Stimulated activated CD8-positive, alpha-beta memory T cell treated with anti-CD3 and anti-CD28 coated beads, Interleukin-2, amount 100 ng/mL, for 1 hour (primary cell): ENCODE results near the gene GEMIN2.
A peak's percentile ranks its signal among the peaks of the same experiment; 100 is the strongest.
"Not testable (repeated sequence)": the region's sequence is repeated elsewhere in the genome, so short reads cannot be mapped to it uniquely, and the experiment has no call there.

ENCODE experiments used
- DNase-seq, 2 donors: peaks; one replicate each; pipeline ENCODE4 v3.0.0-alpha.2; 2020; ENCODE audit warnings: low read depth in 2 of 2

GEMIN2 gene

GRCh38 chr14:39109893-39110715, 4.0 kb upstream of the GEMIN2 start:
- DNase-seq = no peak

DNA sequence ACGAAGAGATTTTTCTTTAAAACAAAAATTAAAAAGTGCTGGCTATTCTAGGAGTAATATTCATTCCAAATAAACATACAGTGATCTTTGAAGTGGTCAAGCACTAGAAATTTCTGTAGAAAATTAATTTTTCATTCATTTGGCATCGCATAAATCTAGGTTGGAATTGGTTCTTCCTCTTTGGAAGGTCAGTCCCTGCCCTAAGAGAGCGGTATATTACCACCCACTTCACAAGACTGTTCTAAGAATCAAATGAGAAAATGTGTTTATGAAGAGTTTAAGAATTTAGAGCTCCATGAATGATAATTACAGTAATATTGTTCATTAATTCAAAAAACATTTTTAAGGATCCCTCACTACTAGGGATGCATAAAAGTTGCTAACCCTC, 444 bp upstream of the GEMIN2 start:
- no peak for DNase-seq

DNA sequence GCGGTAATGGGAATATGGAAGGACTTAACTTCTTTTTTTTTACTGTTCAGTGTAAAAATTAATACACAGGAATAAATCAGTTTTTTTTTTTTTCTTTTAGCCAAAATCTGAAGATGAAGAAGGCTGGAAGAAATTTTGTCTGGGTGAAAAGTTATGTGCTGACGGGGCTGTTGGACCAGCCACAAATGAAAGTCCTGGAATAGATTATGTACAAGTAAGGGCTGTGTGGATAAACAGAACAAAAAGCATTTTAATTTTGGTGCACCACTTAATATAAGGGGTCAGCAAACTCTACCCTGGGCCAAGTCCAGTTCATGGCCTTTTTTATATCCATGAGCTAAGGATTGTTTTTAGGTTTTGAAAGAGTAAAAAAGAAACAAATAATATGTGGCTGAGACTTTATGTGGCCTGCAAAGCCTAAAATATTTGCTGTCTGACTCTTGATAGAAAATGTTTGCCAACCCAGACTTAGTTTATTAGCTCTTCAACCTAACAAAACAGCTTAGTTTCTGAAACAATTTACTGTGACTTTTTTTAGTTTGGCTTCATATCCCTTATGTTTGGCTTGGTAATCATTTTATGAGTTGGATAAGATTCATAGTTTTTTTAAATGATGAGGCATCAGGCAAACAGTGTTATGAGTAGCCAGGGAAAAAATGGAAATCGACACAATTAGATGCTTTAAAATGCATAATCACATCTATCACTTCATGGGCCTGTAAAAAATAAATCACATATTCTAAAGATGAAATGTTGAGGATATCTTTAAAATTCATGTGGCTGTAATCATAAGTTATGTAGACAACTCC, 8.4 kb downstream of the GEMIN2 start:
- DNase-seq = no peak

GRCh38 chr14:39137835-39138234, 23.7 kb downstream of the GEMIN2 start:
- not testable (repeated sequence) for DNase-seq

GRCh38 chr14:39138440-39138839, 24.3 kb downstream of the GEMIN2 start:
- DNase-seq = no peak

- DNase-seq = no peak
Measured at GRCh38 chr14:39140170-39140569, 26.0 kb downstream of the GEMIN2 start.

- DNase-seq = not testable (repeated sequence)
Measured at GRCh38 chr14:39141623-39142022, 27.5 kb downstream of the GEMIN2 start.

- not testable (repeated sequence) for DNase-seq
Measured at GRCh38 chr14:39143226-39143625, 29.1 kb downstream of the GEMIN2 start.

DNA sequence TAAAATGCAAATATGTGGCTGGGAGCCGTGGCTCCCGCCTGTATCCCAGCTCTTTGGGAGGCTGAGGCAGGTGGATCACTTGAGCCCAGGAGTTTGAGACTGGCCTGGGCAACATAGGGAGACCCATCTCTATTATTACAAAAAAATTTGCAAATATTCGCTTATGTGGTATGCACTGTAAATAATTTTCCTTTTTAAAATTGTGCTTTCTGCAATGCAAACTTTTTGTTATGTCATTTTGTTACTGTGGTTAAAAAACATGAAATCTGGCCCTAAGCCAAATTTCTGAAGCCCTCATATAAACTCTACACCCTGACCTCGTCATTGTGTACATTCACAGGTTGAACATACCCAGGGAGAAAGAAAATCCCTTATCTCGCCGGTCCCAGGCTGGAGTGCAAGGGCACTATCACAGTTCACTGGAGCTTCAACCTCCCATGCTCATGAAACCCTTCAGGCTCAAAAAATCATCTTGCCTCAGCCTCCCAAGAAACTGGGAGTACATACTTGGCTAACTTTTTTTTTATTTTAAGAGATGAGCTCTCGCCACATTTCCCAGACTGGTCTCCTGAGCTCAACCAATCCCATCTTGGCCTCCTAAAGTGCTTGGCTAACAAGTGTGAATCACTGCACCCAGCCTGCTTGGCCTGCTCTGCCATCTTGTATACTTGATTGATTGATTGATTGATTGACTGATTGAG, 31.3 kb downstream of the GEMIN2 start:
- no peak for DNase-seq

DNA sequence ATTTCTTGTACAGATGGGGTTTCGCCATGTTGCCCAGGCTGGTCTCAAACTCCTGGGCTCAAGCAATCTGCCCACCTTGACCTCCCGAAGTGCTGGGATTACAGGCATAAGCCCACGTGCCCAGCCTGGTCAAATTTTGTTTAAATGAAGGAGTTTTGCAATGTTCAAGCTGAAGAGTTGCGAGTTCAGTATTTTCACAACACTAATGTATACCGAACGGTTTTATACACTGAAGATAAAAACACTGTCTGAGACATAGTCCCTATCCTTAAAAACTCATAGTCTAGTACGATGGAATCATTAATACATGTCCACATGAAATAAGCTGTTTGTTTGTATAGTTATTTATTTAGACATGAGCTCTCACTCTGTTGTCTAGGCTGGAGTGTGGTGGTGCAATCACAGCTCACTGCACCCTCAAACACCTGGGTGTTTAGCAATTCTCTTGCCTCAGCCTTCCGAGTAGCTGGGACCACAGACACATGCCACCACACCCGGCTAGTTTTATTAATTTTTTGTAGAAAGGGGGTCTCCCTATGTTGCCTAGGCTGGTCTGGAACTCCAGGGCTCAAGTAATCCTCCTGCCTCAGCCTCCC, 40.6 kb downstream of the GEMIN2 start:
- no peak for DNase-seq

DNA sequence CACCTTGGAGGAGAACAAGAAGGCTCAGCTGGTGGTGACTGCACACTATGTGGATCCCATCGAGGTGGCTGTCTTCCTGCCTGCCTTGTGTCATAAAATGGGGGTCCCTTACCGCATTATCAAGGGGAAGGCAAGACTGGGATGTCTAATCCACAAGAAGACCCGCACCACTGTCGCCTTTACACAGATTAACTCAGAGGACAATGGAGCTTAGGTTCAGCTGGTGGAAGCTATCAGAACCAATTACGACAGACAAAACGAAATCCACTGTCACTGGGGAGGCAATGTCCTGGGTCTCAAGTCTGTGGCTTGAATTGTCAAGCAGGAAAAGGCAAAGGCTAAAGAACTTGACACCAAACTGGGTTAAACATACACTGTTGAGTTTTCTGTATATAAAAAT, 43.4 kb downstream of the GEMIN2 start:
- DNase-seq = no peak

- DNase-seq = no peak
Measured at GRCh38 chr14:39158222-39158858, 44.2 kb downstream of the GEMIN2 start.

DNA sequence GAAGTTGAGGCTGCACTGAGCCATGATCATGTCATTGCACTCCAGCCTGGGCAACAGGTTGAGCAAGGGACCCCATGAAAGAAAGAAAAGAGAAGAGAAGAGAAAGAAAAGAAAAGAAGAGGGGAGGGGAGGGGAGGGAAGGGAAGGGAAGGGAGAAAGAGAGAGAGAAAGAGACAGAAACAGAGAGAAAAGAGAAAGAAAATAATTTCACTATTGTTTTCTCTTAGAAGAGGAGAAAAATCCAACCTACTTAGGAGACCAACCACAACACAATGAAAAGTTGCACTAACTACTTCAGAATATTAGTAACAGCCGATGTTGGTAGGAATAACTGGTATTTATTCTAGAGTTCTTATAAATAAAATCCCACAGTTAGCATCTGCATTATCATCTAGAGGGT, 46.4 kb downstream of the GEMIN2 start:
- DNase-seq = no peak

DNA sequence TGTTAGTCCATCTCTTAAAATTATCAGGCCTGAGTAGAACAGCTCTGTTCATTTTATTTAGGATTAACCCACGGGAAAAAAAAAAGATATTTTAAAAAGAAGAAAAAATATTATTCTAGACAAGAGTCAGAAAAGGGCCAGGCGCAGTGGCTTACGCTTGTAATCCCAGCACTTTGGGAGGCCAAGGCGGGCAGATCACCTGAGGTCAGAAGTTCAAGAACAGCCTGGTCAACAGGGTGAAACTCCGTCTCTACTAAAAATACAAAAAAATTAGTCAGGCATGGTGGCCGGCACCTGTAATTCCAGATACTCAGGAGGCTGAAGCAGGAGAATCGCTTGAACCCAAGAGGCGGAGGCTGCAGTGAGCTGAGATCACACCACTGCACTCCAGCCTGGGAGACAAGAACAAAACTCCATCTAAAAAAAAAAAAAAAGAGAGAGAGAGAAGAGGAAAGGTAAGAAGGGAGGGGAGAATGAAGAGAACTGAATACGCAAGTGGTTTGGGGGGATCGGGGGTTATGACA, 53.7 kb downstream of the GEMIN2 start:
- not testable (repeated sequence) for DNase-seq

DNA sequence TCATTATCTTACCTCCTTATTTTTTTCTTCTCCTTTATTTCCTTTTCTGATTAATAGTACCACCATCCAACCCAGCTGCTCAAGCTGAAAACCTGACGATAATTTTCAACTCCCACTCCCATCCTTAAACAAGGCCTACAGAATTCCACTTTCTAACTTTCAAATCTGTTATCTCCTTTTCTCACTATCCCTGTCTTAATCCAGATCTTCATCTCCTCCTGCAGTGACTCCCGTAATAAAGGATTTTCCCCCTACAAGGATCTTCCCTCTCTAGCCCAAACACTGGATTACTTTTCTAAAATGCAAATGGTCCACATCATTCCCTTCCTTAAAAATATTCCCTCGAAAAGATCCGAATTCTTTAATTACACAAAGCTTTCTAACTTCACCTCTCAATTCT, 54.5 kb downstream of the GEMIN2 start:
- no peak for DNase-seq

GRCh38 chr14:39169541-39169900, 55.4 kb downstream of the GEMIN2 start:
- no peak for DNase-seq

DNA sequence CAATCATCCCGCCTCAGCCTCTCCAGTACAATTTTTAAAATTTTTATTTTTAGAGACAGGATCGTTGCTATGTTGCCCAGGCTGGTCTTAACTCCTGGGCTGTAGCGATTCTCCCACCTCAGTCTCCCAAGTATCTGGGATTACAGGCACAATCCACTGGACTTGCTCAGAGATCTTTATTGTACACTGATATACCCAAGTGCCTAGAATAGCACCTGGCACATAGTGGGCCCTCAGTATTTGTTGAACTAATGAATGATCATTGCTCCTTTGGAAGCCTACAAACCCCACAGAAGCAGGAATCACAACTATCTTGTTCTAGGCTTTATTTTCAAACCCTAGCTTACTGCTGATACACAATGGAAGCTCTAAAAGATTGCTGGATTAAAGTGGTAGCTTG, 59.1 kb downstream of the GEMIN2 start:
- no peak for DNase-seq

DNA sequence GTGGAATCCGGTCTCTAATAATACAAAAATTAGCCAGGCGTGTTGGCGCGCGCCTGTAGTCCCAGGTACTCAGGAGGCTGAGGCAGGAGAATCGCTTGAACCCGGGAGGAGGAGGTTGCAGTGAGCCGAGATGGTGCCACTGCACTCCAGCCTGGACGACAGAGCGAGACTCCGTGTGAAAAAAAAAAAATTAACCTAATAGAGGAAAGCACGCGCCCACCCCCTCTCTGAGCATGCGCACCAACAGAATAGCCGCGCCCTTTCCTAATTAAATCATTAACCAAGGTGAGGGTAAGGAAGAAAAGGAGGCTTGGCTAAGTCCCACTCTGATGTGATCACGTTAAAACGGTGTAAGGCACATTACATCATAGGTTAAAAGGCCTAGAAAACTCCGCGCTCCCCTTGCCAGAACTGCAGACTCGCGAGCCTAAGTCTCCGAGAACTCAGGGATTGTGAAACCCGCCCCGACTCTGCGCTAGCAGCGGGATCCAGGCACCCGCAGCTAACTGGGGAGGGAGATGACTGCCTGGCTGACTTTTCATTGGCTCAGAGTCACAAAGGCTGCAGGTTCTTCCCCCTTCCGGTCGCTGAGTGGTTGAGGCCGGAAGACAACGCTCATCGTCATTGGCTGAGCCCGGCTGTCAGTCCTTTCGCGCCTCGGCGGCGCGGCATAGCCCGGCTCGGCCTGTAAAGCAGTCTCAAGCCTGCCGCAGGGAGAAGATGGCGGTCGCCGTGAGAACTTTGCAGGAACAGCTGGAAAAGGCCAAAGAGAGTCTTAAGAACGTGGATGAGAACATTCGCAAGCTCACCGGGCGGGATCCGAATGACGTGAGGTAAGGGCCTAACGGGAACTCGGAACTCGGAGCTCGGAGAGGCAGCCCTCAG, 60.7 kb downstream of the GEMIN2 start, which contains the start of gene PNN:
Gene PNN, plus strand, starts transcription at position 695 of the 885 bp plus-strand sequence. Its CDS starts 26 bp downstream, at position 721.
- DNase-seq = peak; percentile 86 to 91

GRCh38 chr14:39175445-39176262, 61.5 kb downstream of the GEMIN2 start:
- peak in 1 of 2 donors; percentile 10 for DNase-seq
